Measurements from ENCODE around the gene STN1. TPM values are rescaled to one million over a fixed set of nuclear protein-coding genes. Genes with fewer than 3 reads are reported as not detected.

Gene STN1
- total RNA-seq, 1 donor from 2014 or later: 21.5 TPM

DNA sequence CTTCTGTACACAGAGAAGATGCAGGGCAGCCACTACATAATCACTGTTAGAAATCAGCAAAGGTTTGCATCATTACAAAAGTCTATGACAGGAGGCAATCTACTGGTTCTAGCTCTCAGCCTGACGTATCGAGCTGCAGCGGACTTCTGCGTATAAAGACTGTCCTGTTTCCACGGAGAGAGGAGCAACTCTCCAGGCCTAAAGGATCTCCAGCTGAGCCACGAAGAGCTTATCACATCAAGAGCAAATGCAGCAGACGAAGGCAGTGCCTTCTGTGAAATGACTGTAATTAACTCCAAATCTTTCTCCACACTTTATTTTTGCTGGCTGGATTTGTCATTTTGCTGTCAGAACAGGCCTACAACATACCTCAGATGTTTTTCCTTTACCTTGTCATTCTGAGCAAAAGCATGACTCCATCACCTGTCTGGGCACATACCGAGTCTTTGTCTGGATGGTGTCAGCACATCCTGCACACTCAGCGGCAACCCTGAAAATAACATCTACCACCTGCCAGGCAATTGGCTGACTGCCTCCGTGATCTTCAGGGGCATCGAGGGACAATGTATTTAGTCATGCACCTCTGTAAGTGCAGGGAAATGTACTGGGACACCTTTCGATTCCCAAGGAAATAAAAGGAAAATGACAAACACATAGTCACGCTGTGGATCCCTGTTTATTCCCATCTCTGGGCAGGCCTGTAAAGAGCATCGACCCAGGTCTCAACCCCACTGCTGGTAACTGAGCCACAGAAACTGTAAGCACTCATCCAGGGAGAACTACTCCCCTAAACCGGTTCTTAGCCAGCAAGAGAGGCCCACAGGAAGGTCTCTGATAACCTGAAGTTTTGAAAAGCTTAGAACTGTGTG is 36.3 kb downstream of the STN1 start:
- DNase-seq (ENCODE audit: extremely low spot score, unreplicated experiment): no peak
- Mint-ChIP-seq H3K4me1 (ENCODE audit: unreplicated experiment) (no peaks in the 10 kb centered on the region), H3K27ac (ENCODE audit: unreplicated experiment) (no peak overlapping the region), H3K4me3 (ENCODE audit: unreplicated experiment) (no peak overlapping the region), H3K36me3 (ENCODE audit: unreplicated experiment) (peaks cover 38% of the 10 kb centered on the region), H3K9me3 (ENCODE audit: unreplicated experiment) (no peaks in the 10 kb centered on the region), H3K27me3 (ENCODE audit: unreplicated experiment) (no peaks in the 10 kb centered on the region)
- TF ChIP-seq, protein P1, sequence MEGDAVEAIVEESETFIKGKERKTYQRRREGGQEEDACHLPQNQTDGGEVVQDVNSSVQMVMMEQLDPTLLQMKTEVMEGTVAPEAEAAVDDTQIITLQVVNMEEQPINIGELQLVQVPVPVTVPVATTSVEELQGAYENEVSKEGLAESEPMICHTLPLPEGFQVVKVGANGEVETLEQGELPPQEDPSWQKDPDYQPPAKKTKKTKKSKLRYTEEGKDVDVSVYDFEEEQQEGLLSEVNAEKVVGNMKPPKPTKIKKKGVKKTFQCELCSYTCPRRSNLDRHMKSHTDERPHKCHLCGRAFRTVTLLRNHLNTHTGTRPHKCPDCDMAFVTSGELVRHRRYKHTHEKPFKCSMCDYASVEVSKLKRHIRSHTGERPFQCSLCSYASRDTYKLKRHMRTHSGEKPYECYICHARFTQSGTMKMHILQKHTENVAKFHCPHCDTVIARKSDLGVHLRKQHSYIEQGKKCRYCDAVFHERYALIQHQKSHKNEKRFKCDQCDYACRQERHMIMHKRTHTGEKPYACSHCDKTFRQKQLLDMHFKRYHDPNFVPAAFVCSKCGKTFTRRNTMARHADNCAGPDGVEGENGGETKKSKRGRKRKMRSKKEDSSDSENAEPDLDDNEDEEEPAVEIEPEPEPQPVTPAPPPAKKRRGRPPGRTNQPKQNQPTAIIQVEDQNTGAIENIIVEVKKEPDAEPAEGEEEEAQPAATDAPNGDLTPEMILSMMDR (IDR thresholded peaks at IDR 0.05): no peak

DNA sequence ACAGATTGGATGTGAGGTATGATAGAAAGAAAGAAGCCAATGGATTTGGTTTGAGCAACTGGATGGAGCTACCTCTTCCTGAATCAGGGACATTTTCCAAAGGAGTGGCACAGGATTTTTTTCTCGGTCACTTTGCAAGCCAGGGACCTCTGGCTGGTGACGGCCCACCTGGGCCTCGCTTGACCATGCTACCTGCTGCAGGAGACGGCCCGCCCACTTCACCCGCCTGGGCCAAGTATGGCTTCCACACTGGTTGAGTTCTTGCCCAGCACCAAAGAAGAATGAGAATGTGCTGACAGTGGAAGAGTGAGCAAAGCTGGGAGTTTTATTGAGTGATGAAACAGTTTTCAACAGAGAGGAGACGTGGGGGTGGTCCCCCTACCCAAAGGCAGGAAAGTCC is 38.2 kb downstream of the STN1 start:
- Mint-ChIP-seq H3K36me3 (ENCODE audit: unreplicated experiment) (peaks cover 40% of the 10 kb centered on the region), H3K4me1 (ENCODE audit: unreplicated experiment) (no peaks in the 10 kb centered on the region), H3K27ac (ENCODE audit: unreplicated experiment) (no peak overlapping the region), H3K9me3 (ENCODE audit: unreplicated experiment) (no peaks in the 10 kb centered on the region), H3K4me3 (ENCODE audit: unreplicated experiment) (no peak overlapping the region), H3K27me3 (ENCODE audit: unreplicated experiment) (no peaks in the 10 kb centered on the region)
- DNase-seq (ENCODE audit: extremely low spot score, unreplicated experiment): no peak
- TF ChIP-seq, protein P1 (IDR thresholded peaks at IDR 0.05): no peak

DNA sequence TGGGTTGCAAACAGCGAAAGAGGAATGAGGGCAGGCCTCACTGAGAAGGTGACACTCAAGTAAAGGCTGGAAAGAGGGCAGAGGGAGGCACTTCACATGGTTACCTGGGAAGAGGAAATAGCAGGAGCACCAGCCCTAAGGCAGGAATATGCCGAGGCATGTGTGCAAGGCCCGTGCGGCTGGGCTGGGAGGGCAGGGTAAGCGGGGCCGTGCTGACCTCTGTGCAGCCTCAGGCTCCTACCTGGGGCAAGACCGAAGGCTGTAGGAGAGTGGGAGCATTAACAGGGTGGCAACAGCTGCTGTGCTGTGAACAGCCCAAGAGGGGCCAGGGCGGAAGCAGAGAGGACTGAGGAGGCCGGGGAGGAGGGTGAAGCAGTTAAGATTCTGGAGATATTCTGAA is 38.6 kb downstream of the STN1 start:
- TF ChIP-seq, protein P1 (IDR thresholded peaks at IDR 0.05): no peak
- H3K9me3 Mint-ChIP-seq (ENCODE audit: unreplicated experiment): no peaks in the 10 kb centered on the region
- no peak overlapping the region for H3K27ac Mint-ChIP-seq (ENCODE audit: unreplicated experiment)

DNA sequence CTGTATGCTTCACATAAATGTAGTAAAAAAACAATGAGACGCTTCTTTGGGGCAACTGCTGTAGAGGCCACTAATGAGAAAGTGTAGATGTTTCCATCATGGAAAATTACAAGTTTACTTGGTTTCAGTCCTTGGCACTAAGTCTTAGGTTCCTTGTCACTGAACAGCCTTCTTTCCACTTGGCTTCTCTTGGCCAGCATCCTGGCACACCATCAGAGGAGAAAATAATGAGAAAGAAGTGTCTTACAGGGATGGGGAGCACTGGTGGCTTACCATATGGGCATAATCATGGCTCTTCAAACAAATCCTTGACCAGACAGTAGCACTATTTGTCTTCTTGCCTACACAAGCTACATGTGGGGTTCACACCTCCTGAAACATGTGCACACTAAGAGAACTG is 40.1 kb downstream of the STN1 start:
- Mint-ChIP-seq H3K4me1 (ENCODE audit: unreplicated experiment) (no peaks in the 10 kb centered on the region), H3K27me3 (ENCODE audit: unreplicated experiment) (no peaks in the 10 kb centered on the region), H3K27ac (ENCODE audit: unreplicated experiment) (no peak overlapping the region), H3K4me3 (ENCODE audit: unreplicated experiment) (no peak overlapping the region), H3K9me3 (ENCODE audit: unreplicated experiment) (no peaks in the 10 kb centered on the region), H3K36me3 (ENCODE audit: unreplicated experiment) (peaks cover 43% of the 10 kb centered on the region)
- DNase-seq (ENCODE audit: extremely low spot score, unreplicated experiment): no peak
- TF ChIP-seq, protein P1 (IDR thresholded peaks at IDR 0.05): no peak

More for the DNA sequence above, 38.6 kb downstream of the STN1 start:
- Mint-ChIP-seq H3K27me3 (ENCODE audit: unreplicated experiment) (no peaks in the 10 kb centered on the region), H3K4me1 (ENCODE audit: unreplicated experiment) (no peaks in the 10 kb centered on the region), H3K4me3 (ENCODE audit: unreplicated experiment) (no peak overlapping the region), H3K36me3 (ENCODE audit: unreplicated experiment) (peaks cover 45% of the 10 kb centered on the region)
- no peak for DNase-seq (ENCODE audit: extremely low spot score, unreplicated experiment)

DNA sequence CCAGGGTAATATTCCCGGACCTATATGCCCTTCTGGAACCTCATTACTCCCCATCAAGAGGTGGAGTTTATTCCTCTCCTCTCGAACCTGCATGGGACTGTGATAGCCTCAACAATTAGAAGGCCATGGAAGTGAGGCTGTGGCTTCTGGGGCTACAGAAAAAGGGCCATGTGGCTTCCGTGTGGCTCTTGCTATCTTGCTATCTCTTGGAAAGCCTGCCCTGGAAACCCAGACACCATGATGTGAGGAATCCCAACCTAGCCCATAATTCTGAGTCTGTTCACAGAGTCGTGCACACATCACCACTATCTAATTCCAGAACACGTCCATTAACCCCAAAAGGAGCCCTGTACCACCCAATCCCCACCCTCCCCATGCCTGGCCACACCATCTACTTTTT is 41.8 kb downstream of the STN1 start:
- DNase-seq (ENCODE audit: extremely low spot score, unreplicated experiment): no peak
- Mint-ChIP-seq H3K27ac (ENCODE audit: unreplicated experiment) (no peak overlapping the region), H3K4me3 (ENCODE audit: unreplicated experiment) (no peak overlapping the region), H3K36me3 (ENCODE audit: unreplicated experiment) (peaks cover 34% of the 10 kb centered on the region), H3K27me3 (ENCODE audit: unreplicated experiment) (no peaks in the 10 kb centered on the region), H3K4me1 (ENCODE audit: unreplicated experiment) (peaks cover 7% of the 10 kb centered on the region), H3K9me3 (ENCODE audit: unreplicated experiment) (no peaks in the 10 kb centered on the region)
- TF ChIP-seq, protein P1 (IDR thresholded peaks at IDR 0.05): no peak

Measured in osteocyte (in vitro differentiated cells).